Body of pancreas (tissue), 4 donors: ENCODE measurements around the gene VPS16.

Experiments
- CTCF ChIP-seq, 7 experiments: fragments of 450-650 bp in 4 of 7; fragments of 200-600 bp in 3 of 7; sonication (generic) in 3 of 7; IDR thresholded peaks; one replicate each; pipeline ENCODE4 v1.5.1; 2016 to 2019; ENCODE audit warnings: antibody characterized with exemption in 7 of 7
- POLR2A ChIP-seq, 3 donors: fragments of 450-650 bp; IDR thresholded peaks; one replicate each; pipeline ENCODE4 v1.6.1; 2016; ENCODE audit warnings: antibody characterized with exemption in 3 of 3, mild to moderate bottlenecking in 2 of 3

- TF ChIP-seq POLR2A (IDR thresholded peaks at IDR 0.05) (no peak), CTCF (IDR thresholded peaks at IDR 0.05) (no peak)
These were observed 36.3 kb upstream of the VPS16 start for GRCh38 chr20:2804041-2804828.
